Stimulated activated CD4-positive, alpha-beta T cell treated with anti-CD3 and anti-CD28 coated beads, TNF-alpha, amount 100 ng/mL, for 1 hour (primary cell): ENCODE data around the gene ABLIM3.

Experiments
- DNase-seq, 3 donors: peaks; one replicate each; pipeline ENCODE4 v3.0.0-alpha.2; 2020; ENCODE audit warnings: low read depth in 3 of 3, low spot score in 1 of 3

Gene ABLIM3

GRCh38 chr5:149301744-149302380, 160.6 kb downstream of the ABLIM3 start:
- no peak for DNase-seq

- DNase-seq: no peak
Observed at GRCh38 chr5:149302641-149303040, 161.3 kb downstream of the ABLIM3 start.

GRCh38 chr5:149303210-149303609, 161.9 kb downstream of the ABLIM3 start:
- no peak for DNase-seq

- DNase-seq: no peak
Observed at GRCh38 chr5:149304195-149305078, 163.1 kb downstream of the ABLIM3 start.

GRCh38 chr5:149309354-149309753, 168.1 kb downstream of the ABLIM3 start:
- DNase-seq: no peak
